Esophagus (tissue), 2 donors: ENCODE measurements around the gene RGS13. TPM values are rescaled to one million over a fixed set of nuclear protein-coding genes. Genes with fewer than 3 reads are reported as not detected.

ENCODE experiments used
- H3K27ac ChIP-seq, 2 donors: one replicate each; pipeline ENCODE4 v1.5.1; 2013; ENCODE audit warnings: low read depth in 2 of 2, mild to moderate bottlenecking in 2 of 2, inconsistent platforms in 1 of 2, low read length in 1 of 2, moderate library complexity in 1 of 2
- H3K27me3 ChIP-seq, 2 donors: one replicate each; pipeline ENCODE4 v1.6.1; 2013; ENCODE audit warnings: low read length in 2 of 2, control low read depth in 1 of 2, mild to moderate bottlenecking in 1 of 2; ENCODE audit not compliant: insufficient read depth in 2 of 2, control insufficient read depth in 1 of 2
- H3K36me3 ChIP-seq, 2 donors: one replicate each; pipeline ENCODE4 v1.6.1; 2013; ENCODE audit warnings: low read length in 1 of 2; ENCODE audit not compliant: control insufficient read depth in 2 of 2, insufficient read depth in 2 of 2
- H3K4me1 ChIP-seq, 2 donors: one replicate each; pipeline ENCODE4 v1.6.1; 2013; ENCODE audit warnings: low read length in 1 of 2; ENCODE audit not compliant: control insufficient read depth in 2 of 2, insufficient read depth in 2 of 2
- H3K4me3 ChIP-seq, 2 donors: one replicate each; pipeline ENCODE4 v1.5.1; 2013; ENCODE audit warnings: low read length in 2 of 2, mild to moderate bottlenecking in 2 of 2, low read depth in 1 of 2, moderate library complexity in 1 of 2
- H3K9me3 ChIP-seq, 2 donors: one replicate each; pipeline ENCODE4 v1.6.1; 2013; ENCODE audit warnings: mild to moderate bottlenecking in 2 of 2, low read depth in 1 of 2, low read length in 1 of 2, moderate library complexity in 1 of 2; ENCODE audit not compliant: control insufficient read depth in 2 of 2, insufficient read depth in 1 of 2
- WGBS, 2 donors: extraction: QIAGEN DNeasy Blood & Tissue Kit; methylation state at CpG; one replicate each; pipeline ENCODE4 v1.1.7; 2013; 5-methylcytosine and 5-hydroxymethylcytosine counted together
- polyA plus RNA-seq, 2 donors: library from polyadenylated mRNA; stranded (reverse); fragments of 200-250 nt; gene quantifications; one replicate each; pipeline ENCODE4 v1.2.3, GENCODE V29; 2013
- donor health status: healthy with polysubstance abuse.
- donor health status: Bipolar disorder and iron deficiency.

Gene RGS13, protein sequence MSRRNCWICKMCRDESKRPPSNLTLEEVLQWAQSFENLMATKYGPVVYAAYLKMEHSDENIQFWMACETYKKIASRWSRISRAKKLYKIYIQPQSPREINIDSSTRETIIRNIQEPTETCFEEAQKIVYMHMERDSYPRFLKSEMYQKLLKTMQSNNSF
- under 1 TPM; 0.13 to 0.22 TPM for polyA plus RNA-seq

DNA sequence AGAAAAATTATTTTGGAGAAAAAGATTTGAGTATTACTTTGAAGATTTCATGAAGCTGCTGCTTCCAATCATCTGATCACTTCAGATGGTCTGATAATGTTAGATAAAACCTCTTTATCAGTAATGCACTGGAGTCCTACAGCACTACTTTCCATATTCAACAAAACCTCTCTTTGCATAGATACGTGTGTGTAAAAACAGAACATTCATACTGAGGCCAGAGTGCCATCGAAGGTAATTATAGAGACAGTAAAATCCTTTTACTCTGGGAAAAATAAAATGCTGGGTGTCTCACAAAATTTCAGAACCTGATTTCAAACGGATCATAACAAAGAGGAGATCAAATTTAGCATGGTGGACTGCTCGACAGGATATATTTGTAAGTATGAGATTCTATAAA lies at the start of gene RGS13:
Gene RGS13 (plus strand): TSS at position 209 of the 400 bp plus-strand sequence. CDS start 8,188 bp downstream, outside the sequence.
- WGBS, 2 donors = 74 to 75% methylated on average over 4 of the region's 4 CpGs
- no peaks in the 10 kb centered on the region for H3K9me3 ChIP-seq
- no peaks in the 10 kb centered on the region for H3K36me3 ChIP-seq
- H3K4me1 ChIP-seq = no peaks in the 10 kb centered on the region
- H3K4me3 ChIP-seq = no peak within 1 kb of the TSS
- no peak within 1 kb of the TSS for H3K27ac ChIP-seq
- H3K27me3 ChIP-seq = no peaks in the 10 kb centered on the region

DNA sequence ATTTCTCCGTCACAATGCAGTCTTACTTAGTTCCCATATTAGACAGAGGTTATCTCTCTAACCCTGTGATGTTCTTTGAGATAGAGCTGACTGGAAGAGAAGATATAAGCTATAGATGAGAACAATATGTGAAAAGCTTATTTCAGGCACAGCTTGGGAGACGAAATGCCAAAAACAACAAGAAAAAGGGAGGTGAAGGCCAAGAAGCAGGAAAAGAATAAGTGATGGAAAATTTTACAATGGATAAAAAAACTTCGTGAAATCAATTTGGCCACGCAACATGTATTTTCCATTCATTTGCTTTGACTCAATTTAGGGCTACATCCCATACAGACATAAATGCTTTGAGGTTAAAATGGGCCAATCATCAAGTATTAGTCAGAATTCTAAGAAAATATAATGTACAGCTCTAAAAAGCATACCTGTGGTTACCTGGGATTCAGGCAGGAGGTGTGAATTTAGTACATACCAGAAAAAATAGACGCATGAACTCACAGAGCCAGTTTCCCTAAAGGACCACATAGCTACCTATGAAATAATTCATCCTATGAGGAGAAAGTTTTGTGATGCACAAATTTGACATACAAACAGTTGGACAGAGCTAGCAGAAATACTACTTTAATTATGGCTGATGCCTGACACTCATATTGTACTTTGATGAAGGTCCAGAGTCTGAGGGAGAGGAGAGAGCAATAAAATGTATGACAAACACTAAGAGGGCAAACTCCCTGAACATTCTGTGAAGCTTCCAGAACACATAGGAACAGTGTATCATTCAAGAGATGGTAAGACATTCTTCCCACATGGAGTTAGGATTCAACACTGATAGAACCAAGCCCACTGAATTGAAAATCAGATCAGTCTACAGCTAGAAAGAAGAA lies 48.3 kb upstream of the RGS13 start:
- H3K27ac ChIP-seq = no peak overlapping the region
- no peaks in the 10 kb centered on the region for H3K27me3 ChIP-seq
- H3K4me3 ChIP-seq = no peak overlapping the region
- 82 to 88% methylated on average over 5 of the region's 5 CpGs for WGBS, 2 donors
- no peaks in the 10 kb centered on the region for H3K9me3 ChIP-seq
- H3K4me1 ChIP-seq = no peaks in the 10 kb centered on the region
- H3K36me3 ChIP-seq = no peaks in the 10 kb centered on the region

DNA sequence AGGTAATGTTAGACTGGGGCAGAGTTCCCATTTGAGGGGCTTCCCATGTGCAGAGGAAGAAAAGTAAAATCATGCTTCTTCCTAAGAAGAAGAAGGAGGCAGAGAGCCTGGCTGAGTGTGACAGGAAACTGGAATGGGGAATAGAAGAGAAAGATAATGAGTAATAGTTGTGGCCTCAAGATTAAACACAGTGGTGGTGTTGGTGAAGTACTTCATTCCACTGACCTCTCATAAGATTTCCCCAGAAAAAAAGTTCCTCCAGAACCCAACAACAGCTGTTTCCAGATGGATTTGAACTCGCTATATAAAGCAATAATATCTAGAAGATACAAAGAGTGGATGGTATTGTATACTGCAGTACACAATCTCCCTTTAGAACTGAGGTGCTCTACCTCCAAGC lies 47.4 kb upstream of the RGS13 start:
- Histone ChIP-seq H3K27ac (no peak overlapping the region), H3K4me1 (no peaks in the 10 kb centered on the region), H3K4me3 (no peak overlapping the region), H3K27me3 (no peaks in the 10 kb centered on the region), H3K9me3 (no peaks in the 10 kb centered on the region), H3K36me3 (no peaks in the 10 kb centered on the region)
- 89 to 91% methylated on average over 1 of the region's 1 CpG for WGBS, 2 donors

DNA sequence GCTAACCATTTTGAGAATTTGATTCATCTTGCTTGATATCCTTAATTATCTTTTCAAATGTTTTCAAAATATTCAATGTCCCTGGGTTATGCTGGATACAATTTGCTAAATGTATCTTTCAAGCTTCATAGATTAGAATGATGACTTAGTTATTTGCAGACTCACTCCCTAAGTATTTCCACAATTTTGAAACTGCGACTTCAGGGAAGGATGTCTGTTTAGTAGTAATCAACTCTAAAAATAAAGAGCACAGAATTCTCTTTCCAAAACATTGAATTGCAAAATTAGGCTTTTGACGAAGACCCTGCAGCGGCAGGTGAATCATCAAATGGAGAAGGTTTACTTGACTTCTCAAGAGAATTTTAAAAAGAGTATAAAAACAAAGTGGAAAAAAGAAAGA lies 46.1 kb upstream of the RGS13 start:
- Histone ChIP-seq H3K4me1 (no peaks in the 10 kb centered on the region), H3K9me3 (no peaks in the 10 kb centered on the region), H3K4me3 (no peak overlapping the region), H3K36me3 (no peaks in the 10 kb centered on the region), H3K27me3 (no peaks in the 10 kb centered on the region), H3K27ac (no peak overlapping the region)
- WGBS, 2 donors = 76 to 85% methylated on average over 3 of the region's 3 CpGs

DNA sequence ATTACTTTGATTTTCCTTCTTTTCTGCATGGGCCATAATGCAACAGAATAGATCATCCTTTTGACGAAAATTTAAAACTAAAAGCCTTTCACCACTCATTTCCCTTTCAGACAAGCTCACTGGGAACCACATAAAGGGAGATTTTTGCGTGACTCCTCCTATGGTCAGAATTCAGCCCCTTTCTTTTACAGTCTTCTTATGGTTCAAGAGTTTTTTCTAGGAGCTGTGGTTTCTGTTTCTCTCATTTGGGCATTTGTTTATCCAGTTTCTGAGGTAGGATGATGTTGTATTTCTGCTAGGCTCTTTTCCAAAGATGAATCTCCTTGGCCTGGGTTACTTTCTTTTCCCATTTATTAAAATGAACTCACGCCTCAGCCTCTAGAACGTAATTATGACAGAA lies 43.4 kb upstream of the RGS13 start:
- Histone ChIP-seq H3K36me3 (no peaks in the 10 kb centered on the region), H3K9me3 (no peaks in the 10 kb centered on the region), H3K4me1 (no peaks in the 10 kb centered on the region), H3K27ac (peak overlapping the region in 1 of 2 donors; percentile 47), H3K4me3 (no peak overlapping the region), H3K27me3 (no peaks in the 10 kb centered on the region)
- 63 to 67% methylated on average over 4 of the region's 4 CpGs for WGBS, 2 donors

DNA sequence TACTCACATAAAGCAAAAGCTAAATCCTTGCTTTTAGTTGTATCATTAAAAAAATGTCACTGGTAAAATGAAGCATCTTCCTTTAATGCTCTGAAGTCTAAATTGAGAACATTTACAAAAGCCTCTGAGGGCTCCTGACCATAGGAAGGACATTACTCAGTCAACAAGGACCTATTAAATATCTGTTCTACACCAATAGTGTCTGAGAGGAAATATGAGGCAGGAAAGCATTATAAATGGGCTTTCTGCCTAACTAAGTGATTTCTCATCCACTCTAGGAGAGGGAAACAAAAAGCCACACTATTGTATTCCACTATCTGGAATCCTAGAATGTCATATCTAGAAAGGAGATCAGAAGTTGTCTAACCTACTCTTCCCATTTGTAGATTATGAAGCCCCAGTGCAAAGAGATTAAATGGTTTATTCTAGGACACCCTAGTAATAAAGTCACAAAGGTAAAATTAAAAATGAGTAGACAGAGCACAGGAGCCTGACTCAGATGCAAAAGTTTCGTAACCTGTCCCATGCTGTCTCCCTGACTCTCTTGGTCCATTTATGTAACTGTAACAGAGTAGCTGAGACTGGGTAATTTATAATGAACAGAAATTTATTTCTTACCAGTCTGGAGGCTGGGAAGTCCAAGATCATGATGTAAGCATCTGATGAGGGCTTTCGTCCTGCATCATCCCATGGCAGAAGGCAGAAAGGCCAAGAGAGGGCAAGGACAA lies 42.8 kb upstream of the RGS13 start:
- H3K4me3 ChIP-seq = no peak overlapping the region
- H3K9me3 ChIP-seq = no peaks in the 10 kb centered on the region
- no peaks in the 10 kb centered on the region for H3K36me3 ChIP-seq
- 87 to 89% methylated on average over 2 of the region's 2 CpGs for WGBS, 2 donors
- H3K4me1 ChIP-seq = no peaks in the 10 kb centered on the region
- H3K27ac ChIP-seq = no peak overlapping the region
- H3K27me3 ChIP-seq = no peaks in the 10 kb centered on the region

DNA sequence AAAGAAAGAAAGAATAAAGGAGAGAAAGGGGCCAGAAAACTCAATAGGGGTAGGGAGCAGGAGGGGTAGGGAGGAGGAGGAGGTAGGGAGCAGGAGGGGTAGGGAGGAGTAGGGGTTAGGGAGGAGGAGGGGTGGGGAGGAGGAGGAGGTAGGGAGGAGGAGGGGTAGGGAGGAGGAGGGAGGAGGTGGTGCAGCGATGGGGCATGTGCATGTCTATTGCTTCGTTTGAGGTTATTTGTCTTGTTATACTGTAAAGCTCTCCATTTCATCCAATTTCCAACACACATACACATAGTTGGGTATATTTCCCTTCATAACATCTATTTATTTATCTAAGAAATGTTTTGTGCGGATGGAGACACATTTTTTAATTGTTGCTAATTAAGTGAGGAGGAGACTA lies 40.6 kb upstream of the RGS13 start:
- no peak overlapping the region for H3K4me3 ChIP-seq
- 65 to 70% methylated on average over 3 of the region's 3 CpGs for WGBS, 2 donors
- H3K36me3 ChIP-seq = no peaks in the 10 kb centered on the region
- no peaks in the 10 kb centered on the region for H3K27me3 ChIP-seq
- no peaks in the 10 kb centered on the region for H3K9me3 ChIP-seq
- no peak overlapping the region for H3K27ac ChIP-seq
- H3K4me1 ChIP-seq = no peaks in the 10 kb centered on the region

DNA sequence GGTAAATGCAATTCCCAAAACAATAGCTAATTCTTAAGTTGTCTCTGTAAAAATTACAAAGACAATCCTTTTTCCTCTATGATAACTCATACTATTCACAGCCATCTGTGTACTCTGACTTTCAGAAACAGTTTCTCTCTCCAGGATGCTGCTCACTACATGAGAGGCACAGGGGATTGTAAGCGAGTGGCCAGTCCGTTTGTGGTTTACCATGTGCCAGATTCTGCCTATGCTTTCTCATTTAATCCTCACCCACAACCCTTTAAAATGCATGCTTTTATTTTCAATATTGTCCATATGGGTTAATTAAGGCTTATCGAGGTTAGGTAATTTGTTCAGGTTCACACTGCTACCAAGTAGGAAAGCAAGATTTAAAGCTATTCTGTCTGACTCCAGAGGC lies 37.4 kb upstream of the RGS13 start:
- WGBS, 2 donors = 83 to 91% methylated on average over 3 of the region's 3 CpGs
- no peaks in the 10 kb centered on the region for H3K27me3 ChIP-seq

DNA sequence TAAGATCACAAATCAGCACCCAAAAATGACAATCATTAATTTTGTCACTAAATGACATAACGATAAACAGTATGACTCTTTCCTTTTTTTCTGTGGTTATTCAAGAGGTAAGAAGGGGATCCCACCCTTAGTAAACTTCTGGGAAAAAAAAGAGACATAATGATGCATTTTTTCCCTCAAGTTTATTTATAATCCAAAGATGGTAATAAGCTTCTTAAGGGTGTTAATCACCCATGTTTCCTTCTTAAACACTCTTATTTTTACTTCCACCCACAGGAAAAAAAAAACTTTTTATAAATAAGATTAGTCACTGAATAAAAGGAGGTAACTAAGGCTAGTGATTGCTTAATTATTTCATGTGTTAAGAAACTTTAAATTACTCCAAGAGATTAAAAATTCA lies 35.7 kb upstream of the RGS13 start:
- Histone ChIP-seq H3K27ac (no peak overlapping the region), H3K4me3 (no peak overlapping the region), H3K36me3 (no peaks in the 10 kb centered on the region), H3K9me3 (no peaks in the 10 kb centered on the region), H3K4me1 (no peaks in the 10 kb centered on the region), H3K27me3 (no peaks in the 10 kb centered on the region)
- WGBS, 2 donors = 47 to 83% methylated on average over 1 of the region's 1 CpG

More for the DNA sequence above, 37.4 kb upstream of the RGS13 start:
- H3K36me3 ChIP-seq = no peaks in the 10 kb centered on the region
- H3K9me3 ChIP-seq = no peaks in the 10 kb centered on the region
- no peaks in the 10 kb centered on the region for H3K4me1 ChIP-seq
- H3K27ac ChIP-seq = no peak overlapping the region
- no peak overlapping the region for H3K4me3 ChIP-seq
